Measurements from ENCODE around the gene GRIK5.

GRCh38 chr19:42078538-42079275, 8.7 kb upstream of the GRIK5 start:
- no peak for TF ChIP-seq CTCF (conservative IDR thresholded peaks at IDR 0.05; ENCODE audit: low read length)
- TF ChIP-seq EZH2phosphoT487 (IDR thresholded peaks at IDR 0.05; ENCODE audit: borderline replicate concordance, low read depth, low read length): no peak

Measured in OCI-LY7 (cell line).